Vagina (tissue), 2 donors: Measurements from ENCODE around the gene GPR65. TPM values are rescaled to one million over a fixed set of nuclear protein-coding genes. Genes with fewer than 3 reads are reported as not detected.

Source experiments
- DNase-seq, 2 donors: peaks; one replicate each; pipeline ENCODE4 v3.0.0-alpha.2; 2017; ENCODE audit errors: extremely low spot score in 2 of 2
- H3K27ac ChIP-seq: fragments of 200-600 bp; sonication (generic); one replicate; pipeline ENCODE4 v1.5.1; 2019
- H3K27me3 ChIP-seq: fragments of 200-600 bp; sonication (generic); one replicate; pipeline ENCODE4 v1.5.1; 2019
- H3K36me3 ChIP-seq, 2 donors: fragments of 200-600 bp; sonication (generic); one replicate each; pipeline ENCODE4 v1.5.1; 2017 to 2019
- H3K4me1 ChIP-seq: fragments of 200-600 bp; sonication (generic); one replicate; pipeline ENCODE4 v1.5.1; 2019
- H3K4me3 ChIP-seq, 2 donors: fragments of 200-600 bp; sonication (generic); 1 replicate in 1 of 2; 2 replicates in 1 of 2; pipeline ENCODE4 v1.5.1; 2016 to 2019
- H3K9me3 ChIP-seq: fragments of 200-600 bp; sonication (generic); one replicate; pipeline ENCODE4 v1.5.1; 2019
- CTCF ChIP-seq, 3 experiments: fragments of 450-650 bp in 2 of 3; fragments of 200-600 bp in 1 of 3; sonication (generic) in 1 of 3; IDR thresholded peaks; one replicate each; pipeline ENCODE4 v1.5.1; 2017 to 2019; ENCODE audit warnings: antibody characterized with exemption in 3 of 3, mild to moderate bottlenecking in 2 of 3, moderate library complexity in 2 of 3
- POLR2A ChIP-seq, 2 donors: fragments of 450-650 bp; IDR thresholded peaks; one replicate each; pipeline ENCODE4 v1.6.1; 2017; ENCODE audit warnings: antibody characterized with exemption in 2 of 2, mild to moderate bottlenecking in 2 of 2, moderate library complexity in 2 of 2
- POLR2AphosphoS5 ChIP-seq, 2 donors: sonication (generic); formaldehyde crosslinking; IDR thresholded peaks; one replicate each; pipeline ENCODE4 v1.9.0; 2017; ENCODE audit warnings: antibody characterized with exemption in 2 of 2, mild to moderate bottlenecking in 2 of 2, low read depth in 1 of 2; ENCODE audit not compliant: insufficient read depth in 1 of 2
- intact Hi-C: fragments of 100-400 bp; cut with DNase I; formaldehyde crosslinking; loops from one replicate; pipeline ENCODE4 v1.15.1; 2023
- total RNA-seq: library from RNA; depleted of rRNA; stranded (reverse); fragments of >200 nt; gene quantifications from one replicate; pipeline ENCODE4 v1.2.3, GENCODE V29; 2016

Gene GPR65
- total RNA-seq, 1 donor from 2014 or later = 1.2 TPM

GRCh38 chr14:88002421-88003075 is 2.4 kb upstream of the GPR65 start:
- Histone ChIP-seq H3K4me3 (no peak overlapping the region), H3K27me3 (no peaks in the 10 kb centered on the region), H3K9me3 (no peaks in the 10 kb centered on the region), H3K36me3 (no peaks in the 10 kb centered on the region), H3K4me1 (no peaks in the 10 kb centered on the region), H3K27ac (no peak overlapping the region)
- TF ChIP-seq CTCF (IDR thresholded peaks at IDR 0.05) (no peak), POLR2A (IDR thresholded peaks at IDR 0.05) (no peak), POLR2AphosphoS5 (IDR thresholded peaks at IDR 0.05; ENCODE audit: insufficient read depth in 1 of 2, low read depth in 1 of 2) (no peak)
- DNase-seq = no peak
- intact Hi-C loops = no loop called here

- Histone ChIP-seq H3K4me1 (no peaks in the 10 kb centered on the region), H3K27me3 (no peaks in the 10 kb centered on the region), H3K9me3 (no peaks in the 10 kb centered on the region), H3K27ac (no peak overlapping the region), H3K4me3 (no peak overlapping the region), H3K36me3 (no peaks in the 10 kb centered on the region)
- no peak for DNase-seq
- intact Hi-C loops = no loop called here
- TF ChIP-seq POLR2AphosphoS5 (IDR thresholded peaks at IDR 0.05; ENCODE audit: insufficient read depth in 1 of 2, low read depth in 1 of 2) = no peak
- no peak for TF ChIP-seq CTCF (IDR thresholded peaks at IDR 0.05)
- no peak for TF ChIP-seq POLR2A (IDR thresholded peaks at IDR 0.05)
Measured at GRCh38 chr14:88003425-88003824, 1.5 kb upstream of the GPR65 start.

- Histone ChIP-seq H3K36me3 (no peaks in the 10 kb centered on the region), H3K4me1 (no peaks in the 10 kb centered on the region), H3K4me3 (peak overlapping the region in 1 of 2 donors; percentile 18), H3K27ac (no peak overlapping the region), H3K27me3 (no peaks in the 10 kb centered on the region), H3K9me3 (no peaks in the 10 kb centered on the region)
- DNase-seq = no peak
- intact Hi-C loops = no loop called here
- TF ChIP-seq POLR2A (IDR thresholded peaks at IDR 0.05) = no peak
- TF ChIP-seq POLR2AphosphoS5 (IDR thresholded peaks at IDR 0.05; ENCODE audit: insufficient read depth in 1 of 2, low read depth in 1 of 2) = no peak
- TF ChIP-seq CTCF (IDR thresholded peaks at IDR 0.05) = no peak
Measured at GRCh38 chr14:88004506-88005036, 364 bp upstream of the GPR65 start.

GRCh38 chr14:88005978-88006851 is 1.3 kb downstream of the GPR65 start:
- no peak for TF ChIP-seq CTCF (IDR thresholded peaks at IDR 0.05)
- no peak for TF ChIP-seq POLR2AphosphoS5 (IDR thresholded peaks at IDR 0.05; ENCODE audit: insufficient read depth in 1 of 2, low read depth in 1 of 2)
- no peak for TF ChIP-seq POLR2A (IDR thresholded peaks at IDR 0.05)
- Histone ChIP-seq H3K36me3 (no peaks in the 10 kb centered on the region), H3K27me3 (no peaks in the 10 kb centered on the region), H3K9me3 (no peaks in the 10 kb centered on the region), H3K4me3 (peak overlapping the region in 1 of 2 donors; percentile 18), H3K4me1 (no peaks in the 10 kb centered on the region), H3K27ac (no peak overlapping the region)
- intact Hi-C loops = no loop called here
- DNase-seq = no peak
